Heart left ventricle (tissue), 13 donors: ENCODE data around the gene TARBP1.

Source experiments
- CTCF ChIP-seq, 12 donors: fragments of 200-600 bp; sonication (generic) in 4 of 12; IDR thresholded peaks; one replicate each; pipeline versions ENCODE4 v1.5.0 to v1.8.0; 2018 to 2022; ENCODE audit warnings: antibody characterized with exemption in 12 of 12, mild to moderate bottlenecking in 5 of 12
- POLR2A ChIP-seq, 2 donors: fragments of 450-650 bp; IDR thresholded peaks; one replicate each; pipeline ENCODE4 v1.6.1; 2017; ENCODE audit warnings: antibody characterized with exemption in 2 of 2, mild to moderate bottlenecking in 2 of 2, moderate library complexity in 2 of 2
- donor health status: ischemic (EF 13 %, LVEDD 7.1; RV severe dilation, severe dysfunction).
- donor health status: DM: no; HTN: yes; CAD: no.
- donor health status: DM: no; HTN: no; CAD: no.
- donor health status: ischemic (EF 25% LVEDD 6.9; RV normal size, moderate dysfunction).
- donor health status: ischemic (EF 25% LVEDD 5.7; RV mildly dilated, moderate dysfunction).
- donor health status: ischemic (EF 35%, LVEDD 5.7; RV mildly dilated, moderate dysfunction).
- donor health status: nonischemic (EF 11% LVEDD 7.7; RV severe dilation, severe dysfunction).
- donor health status: DM: yes; HTN: yes; CAD: no.
- donor health status: PGD.
- donor health status: ischemic (EF 29% LVEDD 5.4; RV normal size, mild dysfunction).
- donor health status: nonischemic (EF 23%, LVEDD 6.1; RV moderate dilation, normal function).

GRCh38 chr1:234476172-234476571 is 2.8 kb downstream of the TARBP1 start:
- no peak for TF ChIP-seq POLR2A (IDR thresholded peaks at IDR 0.05)
- TF ChIP-seq CTCF (IDR thresholded peaks at IDR 0.05), result no peak
